ENCODE data around the gene MAPT.

Gene MAPT

DNA sequence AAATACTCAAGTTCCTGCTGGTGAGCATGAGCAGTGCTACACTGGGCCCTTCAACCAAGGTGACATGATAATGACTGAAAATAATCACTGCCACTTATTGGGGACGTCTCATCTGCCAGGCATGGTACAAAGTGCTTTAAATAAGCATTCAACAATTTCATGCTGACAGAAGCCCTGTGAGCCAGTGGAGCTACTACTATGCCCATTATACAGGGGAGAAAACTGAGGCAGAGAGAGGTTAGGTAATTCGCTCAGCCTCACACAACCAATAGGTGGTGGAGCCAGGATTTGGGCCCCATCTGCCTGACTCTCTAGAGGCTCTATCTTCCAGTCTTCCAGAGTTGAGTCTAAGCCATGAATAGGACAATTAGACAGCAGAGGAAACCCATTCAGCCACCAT lies 74.4 kb downstream of the MAPT start:
- Histone ChIP-seq H3K27me3 (ENCODE audit: control insufficient read depth, low read length) (peaks cover 30% of the 10 kb centered on the region), H3K79me2 (ENCODE audit: control insufficient read depth, low read length) (no peaks in the 10 kb centered on the region), H3K4me2 (ENCODE audit: low read length) (no peak overlapping the region), H3F3A (ENCODE audit: control insufficient read depth, insufficient read depth) (no peaks in the 10 kb centered on the region), H3K4me1 (ENCODE audit: control insufficient read depth, low read length) (no peaks in the 10 kb centered on the region), H3K9me3 (ENCODE audit: control insufficient read depth, insufficient read depth, low read length) (no peaks in the 10 kb centered on the region), H3K9me2 (replicated peaks; ENCODE audit: control insufficient read depth, low read length) (no peaks in the 10 kb centered on the region), H3K4me3 (ENCODE audit: low read length) (no peak overlapping the region), H3K36me3 (ENCODE audit: control insufficient read depth, low read length) (no peaks in the 10 kb centered on the region), H3K27ac (ENCODE audit: low read depth, low read length) (no peak overlapping the region), H4K20me1 (ENCODE audit: control insufficient read depth, insufficient read depth, low read depth, low read length) (no peaks in the 10 kb centered on the region)
- TF ChIP-seq EZH2phosphoT487 (IDR thresholded peaks at IDR 0.05; ENCODE audit: borderline replicate concordance, low read length) = no peak
- TF ChIP-seq, protein P1, sequence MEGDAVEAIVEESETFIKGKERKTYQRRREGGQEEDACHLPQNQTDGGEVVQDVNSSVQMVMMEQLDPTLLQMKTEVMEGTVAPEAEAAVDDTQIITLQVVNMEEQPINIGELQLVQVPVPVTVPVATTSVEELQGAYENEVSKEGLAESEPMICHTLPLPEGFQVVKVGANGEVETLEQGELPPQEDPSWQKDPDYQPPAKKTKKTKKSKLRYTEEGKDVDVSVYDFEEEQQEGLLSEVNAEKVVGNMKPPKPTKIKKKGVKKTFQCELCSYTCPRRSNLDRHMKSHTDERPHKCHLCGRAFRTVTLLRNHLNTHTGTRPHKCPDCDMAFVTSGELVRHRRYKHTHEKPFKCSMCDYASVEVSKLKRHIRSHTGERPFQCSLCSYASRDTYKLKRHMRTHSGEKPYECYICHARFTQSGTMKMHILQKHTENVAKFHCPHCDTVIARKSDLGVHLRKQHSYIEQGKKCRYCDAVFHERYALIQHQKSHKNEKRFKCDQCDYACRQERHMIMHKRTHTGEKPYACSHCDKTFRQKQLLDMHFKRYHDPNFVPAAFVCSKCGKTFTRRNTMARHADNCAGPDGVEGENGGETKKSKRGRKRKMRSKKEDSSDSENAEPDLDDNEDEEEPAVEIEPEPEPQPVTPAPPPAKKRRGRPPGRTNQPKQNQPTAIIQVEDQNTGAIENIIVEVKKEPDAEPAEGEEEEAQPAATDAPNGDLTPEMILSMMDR (IDR thresholded peaks at IDR 0.05; ENCODE audit: low read depth, low read length, poor library complexity, severe bottlenecking) = no peak

DNA sequence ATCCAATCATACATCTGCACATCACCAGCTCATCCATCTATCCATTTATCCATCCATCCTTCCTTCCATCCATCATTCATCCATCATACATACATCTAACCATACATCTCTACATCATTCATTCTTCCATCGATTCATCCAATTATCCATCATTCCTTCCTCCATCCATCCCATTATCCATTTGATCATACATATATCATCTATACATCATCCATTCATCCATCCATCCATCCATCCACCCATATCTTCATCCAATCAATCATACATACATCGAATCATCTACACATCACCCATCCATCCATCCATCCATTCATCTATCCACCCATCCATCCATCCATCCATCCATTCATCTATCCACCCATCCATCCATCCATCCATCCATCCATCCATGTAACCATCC lies 75.4 kb downstream of the MAPT start:
- Histone ChIP-seq H4K20me1 (ENCODE audit: control insufficient read depth, insufficient read depth, low read depth, low read length) (no peaks in the 10 kb centered on the region), H3K9me3 (ENCODE audit: control insufficient read depth, insufficient read depth, low read length) (no peaks in the 10 kb centered on the region), H3K36me3 (ENCODE audit: control insufficient read depth, low read length) (no peaks in the 10 kb centered on the region), H3K27me3 (ENCODE audit: control insufficient read depth, low read length) (peaks cover 30% of the 10 kb centered on the region), H3K4me2 (ENCODE audit: low read length) (no peak overlapping the region), H3F3A (ENCODE audit: control insufficient read depth, insufficient read depth) (no peaks in the 10 kb centered on the region), H3K4me3 (ENCODE audit: low read length) (no peak overlapping the region), H3K27ac (ENCODE audit: low read depth, low read length) (no peak overlapping the region), H3K9me2 (replicated peaks; ENCODE audit: control insufficient read depth, low read length) (no peaks in the 10 kb centered on the region), H3K79me2 (ENCODE audit: control insufficient read depth, low read length) (no peaks in the 10 kb centered on the region), H3K4me1 (ENCODE audit: control insufficient read depth, low read length) (peaks cover under 1% of the 10 kb centered on the region)
- TF ChIP-seq, protein P1 (IDR thresholded peaks at IDR 0.05; ENCODE audit: low read depth, low read length, poor library complexity, severe bottlenecking) = no peak
- TF ChIP-seq EZH2phosphoT487 (IDR thresholded peaks at IDR 0.05; ENCODE audit: borderline replicate concordance, low read length) = no peak

DNA sequence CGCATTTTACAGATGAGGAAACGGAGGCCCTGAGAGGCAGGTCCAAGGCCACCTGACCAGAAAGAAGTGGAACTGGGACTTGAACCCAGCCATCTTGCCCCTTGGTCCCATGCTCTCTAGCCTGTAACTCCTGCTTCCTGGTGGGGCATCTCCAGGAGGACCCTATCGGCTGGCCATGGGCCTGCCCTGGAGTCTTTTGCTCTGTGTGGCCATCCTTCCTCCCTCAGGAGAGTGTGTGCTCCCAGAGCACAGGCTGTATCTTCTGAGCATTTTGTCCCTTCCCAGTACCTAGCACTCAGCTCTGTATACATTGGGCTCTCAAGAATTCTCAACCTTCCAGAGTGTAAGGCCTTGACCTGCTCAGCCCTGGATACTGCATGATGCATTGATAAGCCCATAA lies 76.3 kb downstream of the MAPT start:
- no peaks in the 10 kb centered on the region for H3K9me2 ChIP-seq (replicated peaks; ENCODE audit: control insufficient read depth, low read length)
- no peaks in the 10 kb centered on the region for H3K79me2 ChIP-seq (ENCODE audit: control insufficient read depth, low read length)
- H3K4me2 ChIP-seq (ENCODE audit: low read length) = no peak overlapping the region
- no peaks in the 10 kb centered on the region for H3K9me3 ChIP-seq (ENCODE audit: control insufficient read depth, insufficient read depth, low read length)
- TF ChIP-seq, protein P1 (IDR thresholded peaks at IDR 0.05; ENCODE audit: low read depth, low read length, poor library complexity, severe bottlenecking) = no peak
- no peak for TF ChIP-seq EZH2phosphoT487 (IDR thresholded peaks at IDR 0.05; ENCODE audit: borderline replicate concordance, low read length)
- no peaks in the 10 kb centered on the region for H4K20me1 ChIP-seq (ENCODE audit: control insufficient read depth, insufficient read depth, low read depth, low read length)
- H3F3A ChIP-seq (ENCODE audit: control insufficient read depth, insufficient read depth) = no peaks in the 10 kb centered on the region
- H3K27ac ChIP-seq (ENCODE audit: low read depth, low read length) = no peak overlapping the region
- H3K36me3 ChIP-seq (ENCODE audit: control insufficient read depth, low read length) = no peaks in the 10 kb centered on the region
- no peak overlapping the region for H3K4me3 ChIP-seq (ENCODE audit: low read length)
- peaks cover 28% of the 10 kb centered on the region for H3K27me3 ChIP-seq (ENCODE audit: control insufficient read depth, low read length)
- H3K4me1 ChIP-seq (ENCODE audit: control insufficient read depth, low read length) = peaks cover 10% of the 10 kb centered on the region
